Heart left ventricle (tissue), 16 donors: ENCODE measurements around the gene TPT1. TPM values are rescaled to one million over a fixed set of nuclear protein-coding genes. Genes with fewer than 3 reads are reported as not detected.
A peak's percentile ranks its signal among the peaks of the same experiment; 100 is the strongest.
"Not testable (repeated sequence)": the region's sequence is repeated elsewhere in the genome, so short reads cannot be mapped to it uniquely, and the experiment has no call there.

Experiments used
- ATAC-seq, 4 donors: fragments of 200-7000 bp; cut with Tn5 transposase; one replicate each; pipeline ENCODE4 v1.9.1; 2020 to 2022; ENCODE audit warnings: moderate library complexity in 4 of 4, mild to moderate bottlenecking in 3 of 4, moderate number of reproducible peaks in 1 of 4
- DNase-seq, 5 donors: peaks; one replicate each; pipeline ENCODE4 v3.0.0-alpha.2; 2020
- H3K27ac ChIP-seq, 12 donors: fragments of 200-600 bp; sonication (generic) in 4 of 12; one replicate each; pipeline versions ENCODE4 v1.5.0 to v1.8.0; 2016 to 2022; ENCODE audit warnings: mild to moderate bottlenecking in 2 of 12
- H3K27me3 ChIP-seq, 9 donors: fragments of 200-600 bp; sonication (generic) in 2 of 9; one replicate each; pipeline versions ENCODE4 v1.5.1 to v1.8.0; 2016 to 2022; ENCODE audit warnings: mild to moderate bottlenecking in 3 of 9
- H3K36me3 ChIP-seq, 9 donors: fragments of 200-600 bp; sonication (generic) in 2 of 9; one replicate each; pipeline versions ENCODE4 v1.5.0 to v1.8.0; 2018 to 2022; ENCODE audit warnings: mild to moderate bottlenecking in 2 of 9
- H3K4me1 ChIP-seq, 12 donors: fragments of 200-600 bp; sonication (generic) in 4 of 12; one replicate each; pipeline versions ENCODE4 v1.5.0 to v1.8.0; 2016 to 2022; ENCODE audit warnings: mild to moderate bottlenecking in 3 of 12
- H3K4me3 ChIP-seq, 12 donors: fragments of 200-600 bp; sonication (generic) in 4 of 12; one replicate each; pipeline versions ENCODE4 v1.5.0 to v1.8.0; 2017 to 2022; ENCODE audit warnings: mild to moderate bottlenecking in 9 of 12, moderate library complexity in 4 of 12
- H3K9me3 ChIP-seq, 12 donors: fragments of 200-600 bp; sonication (generic) in 4 of 12; one replicate each; pipeline versions ENCODE4 v1.5.0 to v1.8.0; 2016 to 2022; ENCODE audit warnings: mild to moderate bottlenecking in 1 of 12
- POLR2A ChIP-seq, 2 donors: fragments of 450-650 bp; IDR thresholded peaks; one replicate each; pipeline ENCODE4 v1.6.1; 2017; ENCODE audit warnings: antibody characterized with exemption in 2 of 2, mild to moderate bottlenecking in 2 of 2, moderate library complexity in 2 of 2
- WGBS, 4 donors: extraction: QIAGEN DNeasy Blood & Tissue Kit in 2 of 4; methylation state at CpG; one replicate each; pipeline versions ENCODE4 v1.1.5 to v1.1.7; 2013 to 2018; 5-methylcytosine and 5-hydroxymethylcytosine counted together
- intact Hi-C, 10 donors: fragments of 100-400 bp; cut with DNase I; formaldehyde crosslinking; loops; one replicate each; pipeline versions ENCODE4 v1.11.1 to v1.14.2; 2022
- polyA plus RNA-seq, 2 donors: library from polyadenylated mRNA; stranded (reverse); fragments of 200-250 nt; gene quantifications; one replicate each; pipeline ENCODE4 v1.2.3, GENCODE V29; 2013
- total RNA-seq, 9 donors: library from RNA; depleted of rRNA in 2 of 9; stranded (reverse); fragments of >200 nt in 2 of 9; fragmentation: NEBNext Ultra II Directional in 3 of 9; extraction: Animal tissue kit (Norgen Biotek cat#: 25700) in 3 of 9; gene quantifications; one replicate each; pipeline versions ENCODE4 v1.1.0 to v1.2.4, GENCODE V29; 2016 to 2023
- TF ChIP-seq, protein P1 (sequence below), 12 donors: fragments of 200-600 bp; sonication (generic) in 4 of 12; IDR thresholded peaks; one replicate each; pipeline versions ENCODE4 v1.5.0 to v1.8.0; 2018 to 2022; ENCODE audit warnings: antibody characterized with exemption in 12 of 12, mild to moderate bottlenecking in 5 of 12
- donor health status: ischemic (EF 13 %, LVEDD 7.1; RV severe dilation, severe dysfunction).
- donor health status: healthy with polysubstance abuse.
- donor health status: DM: no; HTN: yes; CAD: no.
- donor health status: DM: no; HTN: no; CAD: no.
- donor health status: ischemic (EF 25% LVEDD 6.9; RV normal size, moderate dysfunction).
- donor health status: ischemic (EF 25% LVEDD 5.7; RV mildly dilated, moderate dysfunction).
- donor health status: healthy.
- donor health status: DM: yes; HTN: yes; CAD: no.
- donor health status: ischemic (EF 35%, LVEDD 5.7; RV mildly dilated, moderate dysfunction).
- donor health status: nonischemic (EF 11% LVEDD 7.7; RV severe dilation, severe dysfunction).
- donor health status: DM: yes; HTN: yes; CAD: no.
- donor health status: PGD.
- donor health status: ischemic (EF 29% LVEDD 5.4; RV normal size, mild dysfunction).
- donor health status: nonischemic (EF 23%, LVEDD 6.1; RV moderate dilation, normal function).

Gene TPT1
- total and polyA plus RNA-seq, 11 donors = 1,738 to 7,117 (median 3,896) TPM

GRCh38 chr13:45353895-45354294 lies 12.9 kb upstream of the TPT1 start:
- WGBS, 4 donors = 92 to 97% (median 93%) methylated on average over 1 of the region's 1 CpG
- intact Hi-C loops = no loop called here
- peaks cover 0 to 21% (median 1%) of the 10 kb centered on the region in 12 donors for H3K4me1 ChIP-seq
- no peaks in the 10 kb centered on the region for H3K27me3 ChIP-seq
- DNase-seq (no peak), ATAC-seq (no peak)
- TF ChIP-seq POLR2A (IDR thresholded peaks at IDR 0.05) = no peak
- TF ChIP-seq, protein P1, sequence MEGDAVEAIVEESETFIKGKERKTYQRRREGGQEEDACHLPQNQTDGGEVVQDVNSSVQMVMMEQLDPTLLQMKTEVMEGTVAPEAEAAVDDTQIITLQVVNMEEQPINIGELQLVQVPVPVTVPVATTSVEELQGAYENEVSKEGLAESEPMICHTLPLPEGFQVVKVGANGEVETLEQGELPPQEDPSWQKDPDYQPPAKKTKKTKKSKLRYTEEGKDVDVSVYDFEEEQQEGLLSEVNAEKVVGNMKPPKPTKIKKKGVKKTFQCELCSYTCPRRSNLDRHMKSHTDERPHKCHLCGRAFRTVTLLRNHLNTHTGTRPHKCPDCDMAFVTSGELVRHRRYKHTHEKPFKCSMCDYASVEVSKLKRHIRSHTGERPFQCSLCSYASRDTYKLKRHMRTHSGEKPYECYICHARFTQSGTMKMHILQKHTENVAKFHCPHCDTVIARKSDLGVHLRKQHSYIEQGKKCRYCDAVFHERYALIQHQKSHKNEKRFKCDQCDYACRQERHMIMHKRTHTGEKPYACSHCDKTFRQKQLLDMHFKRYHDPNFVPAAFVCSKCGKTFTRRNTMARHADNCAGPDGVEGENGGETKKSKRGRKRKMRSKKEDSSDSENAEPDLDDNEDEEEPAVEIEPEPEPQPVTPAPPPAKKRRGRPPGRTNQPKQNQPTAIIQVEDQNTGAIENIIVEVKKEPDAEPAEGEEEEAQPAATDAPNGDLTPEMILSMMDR (IDR thresholded peaks at IDR 0.05) = no peak
- H3K36me3 ChIP-seq = peaks cover 0 to 91% (median 61%) of the 10 kb centered on the region in 9 donors
- H3K9me3 ChIP-seq = no peaks in the 10 kb centered on the region
- no peak overlapping the region for H3K27ac ChIP-seq
- H3K4me3 ChIP-seq = no peak overlapping the region

DNA sequence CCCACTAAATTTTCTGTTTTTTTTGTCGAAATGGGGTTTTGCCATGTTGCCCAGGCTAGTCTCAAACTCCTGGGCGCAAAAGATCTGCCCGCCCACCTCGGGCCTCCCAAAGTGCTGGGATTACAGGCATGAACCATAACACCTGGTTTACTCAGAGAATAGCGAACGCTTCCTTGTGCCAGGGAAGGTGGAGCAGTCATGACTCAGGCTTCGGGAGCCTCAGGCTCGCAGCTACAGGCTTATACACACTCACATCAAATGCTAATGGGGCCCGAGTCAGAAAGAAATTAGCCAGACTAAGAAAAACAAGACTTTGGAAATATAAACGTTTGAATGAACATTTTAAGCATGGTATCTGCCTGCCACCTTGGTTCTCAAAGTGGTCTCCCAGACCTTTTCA lies 11.0 kb upstream of the TPT1 start:
- Histone ChIP-seq H3K27me3 (no peaks in the 10 kb centered on the region), H3K36me3 (peaks cover 0 to 98% (median 77%) of the 10 kb centered on the region in 9 donors), H3K4me3 (no peak overlapping the region), H3K27ac (no peak overlapping the region), H3K4me1 (peaks cover 0 to 25% (median 3%) of the 10 kb centered on the region in 12 donors), H3K9me3 (no peaks in the 10 kb centered on the region)
- DNase-seq (no peak), ATAC-seq (no peak)
- 87 to 96% (median 89%) methylated on average over 10 of the region's 10 CpGs for WGBS, 4 donors
- TF ChIP-seq POLR2A (IDR thresholded peaks at IDR 0.05) = no peak
- TF ChIP-seq, protein P1 (IDR thresholded peaks at IDR 0.05) = no peak
- intact Hi-C loops = no loop called here

GRCh38 chr13:45350152-45350551 lies 9.2 kb upstream of the TPT1 start:
- intact Hi-C loops = no loop called here
- H3K4me3 ChIP-seq = no peak overlapping the region
- 95 to 97% (median 96%) methylated on average over 8 of the region's 8 CpGs for WGBS, 4 donors
- no peaks in the 10 kb centered on the region for H3K9me3 ChIP-seq
- no peak for TF ChIP-seq POLR2A (IDR thresholded peaks at IDR 0.05)
- TF ChIP-seq, protein P1 (IDR thresholded peaks at IDR 0.05) = no peak
- no peak overlapping the region for H3K27ac ChIP-seq
- peaks cover 0 to 20% (median 3%) of the 10 kb centered on the region in 12 donors for H3K4me1 ChIP-seq
- peaks cover 0 to 99% (median 77%) of the 10 kb centered on the region in 9 donors for H3K36me3 ChIP-seq
- no peaks in the 10 kb centered on the region for H3K27me3 ChIP-seq
- DNase-seq (no peak), ATAC-seq (no peak)

GRCh38 chr13:45349438-45349837 lies 8.5 kb upstream of the TPT1 start:
- ATAC-seq = peak in 3 of 4 donors; percentile 22 to 61 (median 49)
- Histone ChIP-seq H3K4me3 (no peak overlapping the region), H3K4me1 (peaks cover 0 to 20% (median 3%) of the 10 kb centered on the region in 12 donors), H3K36me3 (peaks cover 0 to 98% (median 73%) of the 10 kb centered on the region in 9 donors), H3K27ac (peak overlapping the region in 7 of 12 donors; percentile 8 to 43 (median 13)), H3K9me3 (no peaks in the 10 kb centered on the region), H3K27me3 (no peaks in the 10 kb centered on the region)
- 8 to 29% (median 22%) methylated on average over 2 of the region's 2 CpGs for WGBS, 4 donors
- intact Hi-C loops = loop anchor here in 1 of 10 donors (10.0 kb wide), 1 partner anchor 45 kb away; no protein-coding TSS in a partner anchor
- no peak for TF ChIP-seq POLR2A (IDR thresholded peaks at IDR 0.05)
- TF ChIP-seq, protein P1 (IDR thresholded peaks at IDR 0.05) = no peak
- no peak for DNase-seq

- not testable (repeated sequence) for ATAC-seq, H3K4me3 ChIP-seq, H3K27ac ChIP-seq, DNase-seq, H3K9me3 ChIP-seq, H3K27me3 ChIP-seq
- intact Hi-C loops = loop anchor here in 1 of 10 donors (10.0 kb wide), 1 partner anchor 51 kb away; no protein-coding TSS in a partner anchor
- 95 to 97% (median 96%) methylated on average over 8 of the region's 8 CpGs for WGBS, 4 donors
- H3K36me3 ChIP-seq = peaks cover 0 to 67% (median 56%) of the 10 kb centered on the region in 9 donors
- H3K4me1 ChIP-seq = peaks cover under 1 to 27% (median 18%) of the 10 kb centered on the region in 12 donors
Observed at GRCh38 chr13:45344064-45344463, 3.1 kb upstream of the TPT1 start.

- intact Hi-C loops = loop anchor here in 1 of 10 donors (10.0 kb wide), 1 partner anchor 52 kb away; no protein-coding TSS in a partner anchor
- not testable (repeated sequence) for H3K9me3 ChIP-seq, DNase-seq, H3K4me3 ChIP-seq, H3K27ac ChIP-seq, H3K27me3 ChIP-seq, ATAC-seq
- 91 to 98% (median 98%) methylated on average over 9 of the region's 9 CpGs for WGBS, 4 donors
- Histone ChIP-seq H3K4me1 (peaks cover 10 to 35% (median 27%) of the 10 kb centered on the region in 12 donors), H3K36me3 (peaks cover 0 to 67% (median 56%) of the 10 kb centered on the region in 9 donors)
Observed at GRCh38 chr13:45343102-45343501, 2.1 kb upstream of the TPT1 start.

DNA sequence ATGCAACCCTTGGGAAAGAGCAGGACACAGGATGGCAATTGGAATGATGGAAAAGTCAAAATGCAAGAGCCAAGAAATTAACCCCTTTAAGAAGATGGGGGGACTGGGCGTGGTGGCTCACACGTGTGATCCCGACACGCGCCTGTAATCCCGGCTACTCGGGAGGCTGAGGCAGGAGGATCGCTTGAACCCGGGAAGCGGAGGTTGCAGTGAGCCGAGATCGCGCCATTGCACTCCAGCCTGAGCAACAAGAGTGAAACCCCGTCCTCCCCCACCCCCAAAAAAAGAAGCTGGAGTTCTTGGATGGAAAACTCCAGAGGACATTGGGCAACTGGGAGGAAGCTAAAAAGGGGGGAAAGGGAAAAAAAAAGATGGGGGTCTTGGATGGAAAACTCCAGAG lies 1.7 kb upstream of the TPT1 start:
- H3K9me3 ChIP-seq, DNase-seq, H3K27me3 ChIP-seq, ATAC-seq: not testable (repeated sequence)
- peaks cover 0 to 67% (median 56%) of the 10 kb centered on the region in 9 donors for H3K36me3 ChIP-seq
- peaks cover 10 to 35% (median 31%) of the 10 kb centered on the region in 12 donors for H3K4me1 ChIP-seq
- peak overlapping the region in 4 of 12 donors; percentile 99 to 100 (median 100) for H3K27ac ChIP-seq
- H3K4me3 ChIP-seq = peak overlapping the region in 4 of 12 donors; percentile 96 to 100 (median 98)
- 93 to 97% (median 96%) methylated on average over 14 of the region's 14 CpGs for WGBS, 4 donors
- intact Hi-C loops = loop anchor here in 1 of 10 donors (10.0 kb wide), 1 partner anchor 52 kb away; no protein-coding TSS in a partner anchor
